Kidney (tissue), 14 donors: Measurements from ENCODE around the gene ERFL. TPM values are rescaled to one million over a fixed set of nuclear protein-coding genes. Genes with fewer than 3 reads are reported as not detected.
"Not testable (repeated sequence)": the region's sequence is repeated elsewhere in the genome, so short reads cannot be mapped to it uniquely, and the experiment has no call there.

ENCODE experiments used
- DNase-seq, 5 donors: peaks; one replicate each; pipeline ENCODE4 v3.0.0-alpha.2; 2013 to 2020
- FAIRE-seq: peaks from 2 replicates; lab custom pipeline; 2012; peaks lifted over from hg19 to GRCh38; lab: Jason Lieb, UNC
- H3K27ac ChIP-seq, 2 donors: one replicate each; pipeline ENCODE4 v1.7.0; 2013; ENCODE audit warnings: low read depth in 2 of 2, low read length in 2 of 2, inconsistent platforms in 1 of 2
- H3K27me3 ChIP-seq: one replicate; pipeline ENCODE4 v1.7.1; 2013; ENCODE audit warnings: low read length, inconsistent platforms; ENCODE audit not compliant: control insufficient read depth, insufficient read depth
- H3K36me3 ChIP-seq, 3 donors: one replicate each; pipeline versions ENCODE4 v1.7.0 to v1.7.1; 2013; ENCODE audit warnings: low read length in 3 of 3, control low read depth in 1 of 3, inconsistent platforms in 1 of 3; ENCODE audit not compliant: insufficient read depth in 3 of 3, control insufficient read depth in 2 of 3
- H3K4me1 ChIP-seq, 3 donors: one replicate each; pipeline versions ENCODE4 v1.7.0 to v1.7.1; 2013; ENCODE audit warnings: low read length in 3 of 3, inconsistent platforms in 1 of 3, low read depth in 1 of 3; ENCODE audit not compliant: control insufficient read depth in 2 of 3, insufficient read depth in 2 of 3
- H3K4me3 ChIP-seq, 3 donors: one replicate each; pipeline versions ENCODE4 v1.7.0 to v1.8.1; 2013; ENCODE audit warnings: low read length in 3 of 3, control low read depth in 1 of 3, inconsistent platforms in 1 of 3
- H3K9ac ChIP-seq, 3 donors: one replicate each; pipeline versions ENCODE4 v1.7.0 to v1.7.1; 2013; ENCODE audit warnings: low read length in 3 of 3, control low read depth in 1 of 3, inconsistent platforms in 1 of 3
- H3K9me3 ChIP-seq, 3 donors: one replicate each; pipeline versions ENCODE4 v1.7.0 to v1.7.1; 2013; ENCODE audit warnings: low read length in 3 of 3, control low read depth in 1 of 3, inconsistent platforms in 1 of 3; ENCODE audit not compliant: control insufficient read depth in 2 of 3, insufficient read depth in 1 of 3
- CTCF ChIP-seq: IDR thresholded peaks from 3 replicates; pipeline ENCODE4 v1.5.1; 2012; ENCODE audit warnings: mild to moderate bottlenecking, moderate library complexity, borderline replicate concordance; ENCODE audit not compliant: insufficient read depth; ENCODE audit errors: extremely low read depth
- intact Hi-C: fragments of 100-400 bp; cut with DNase I; formaldehyde crosslinking; loops from one replicate; pipeline ENCODE4 v1.11.1; 2022
- polyA plus RNA-seq: library from polyadenylated mRNA; stranded (reverse); fragments of 350-450 nt; fragmentation: Illumina TruSeq; extraction: RNeasy Lipid Tissue Mini Kit (QIAGEN cat#74804); gene quantifications from one replicate; pipeline ENCODE4 v1.2.3, GENCODE V29; 2014; ENCODE audit warnings: low read depth, low replicate concordance; ENCODE audit not compliant: insufficient read depth
- total RNA-seq: library from RNA; stranded (reverse); fragmentation: NEBNext Ultra II Directional; extraction: Animal tissue kit (Norgen Biotek cat#: 25700); gene quantifications from one replicate; pipeline ENCODE4 v1.2.1, GENCODE V29; 2021
- donor health status: control.
- donor health status: control.
- donor health status: control.
- donor health status: control.
- donor health status: control.
- donor health status: DM: yes; HTN: yes; CAD: no.
- donor health status: Normal renal cell carcinoma (clear cell type).

Gene ERFL
- total and polyA plus RNA-seq, 2 donors from 2014 or later: 0.69 TPM; not detected in 1

GRCh38 chr19:41877916-41878905 lies 50.0 kb downstream of the ERFL start:
- Histone ChIP-seq H3K9ac (no peak overlapping the region), H3K4me3 (no peak overlapping the region), H3K27me3 (no peaks in the 10 kb centered on the region), H3K27ac (no peak overlapping the region), H3K36me3 (no peaks in the 10 kb centered on the region), H3K4me1 (peaks cover 0 to 7% (median 0%) of the 10 kb centered on the region in 3 donors), H3K9me3 (no peaks in the 10 kb centered on the region)
- FAIRE-seq (no peak), DNase-seq (no peak)
- intact Hi-C loops: no loop called here
- TF ChIP-seq CTCF: no peak

GRCh38 chr19:41876847-41877832 lies 51.1 kb downstream of the ERFL start, which contains the start of gene CD79A:
Gene CD79A, plus strand, starts transcription at chr19:41877279. Its CDS starts 26 bp downstream, at chr19:41877305.
- Histone ChIP-seq H3K4me3 (no peak within 1 kb of the TSS), H3K36me3 (peaks cover 0 to 6% (median 0%) of the 10 kb centered on the region in 3 donors), H3K9me3 (no peaks in the 10 kb centered on the region), H3K27me3 (no peaks in the 10 kb centered on the region), H3K27ac (no peak within 1 kb of the TSS), H3K4me1 (peaks cover 0 to under 1% (median 0%) of the 10 kb centered on the region in 3 donors), H3K9ac (no peak within 1 kb of the TSS)
- TF ChIP-seq CTCF: no peak
- DNase-seq (peak in 1 of 5 donors; percentile 64), FAIRE-seq (no peak)
- intact Hi-C loops: no loop called here

GRCh38 chr19:41875973-41876372 lies 52.3 kb downstream of the ERFL start:
- H3K4me1 ChIP-seq, H3K27me3 ChIP-seq, FAIRE-seq, H3K36me3 ChIP-seq, H3K9me3 ChIP-seq, intact Hi-C loops, H3K9ac ChIP-seq, H3K4me3 ChIP-seq, H3K27ac ChIP-seq: not testable (repeated sequence)
- DNase-seq: peak in 1 of 5 donors; percentile 36
